Measurements from ENCODE around the gene DYNC1H1. TPM values are rescaled to one million over a fixed set of nuclear protein-coding genes. Genes with fewer than 3 reads are reported as not detected.

The DYNC1H1 gene
- total and polyA plus RNA-seq, 2 experiments from 2014 or later, result 158 to 434 TPM

DNA sequence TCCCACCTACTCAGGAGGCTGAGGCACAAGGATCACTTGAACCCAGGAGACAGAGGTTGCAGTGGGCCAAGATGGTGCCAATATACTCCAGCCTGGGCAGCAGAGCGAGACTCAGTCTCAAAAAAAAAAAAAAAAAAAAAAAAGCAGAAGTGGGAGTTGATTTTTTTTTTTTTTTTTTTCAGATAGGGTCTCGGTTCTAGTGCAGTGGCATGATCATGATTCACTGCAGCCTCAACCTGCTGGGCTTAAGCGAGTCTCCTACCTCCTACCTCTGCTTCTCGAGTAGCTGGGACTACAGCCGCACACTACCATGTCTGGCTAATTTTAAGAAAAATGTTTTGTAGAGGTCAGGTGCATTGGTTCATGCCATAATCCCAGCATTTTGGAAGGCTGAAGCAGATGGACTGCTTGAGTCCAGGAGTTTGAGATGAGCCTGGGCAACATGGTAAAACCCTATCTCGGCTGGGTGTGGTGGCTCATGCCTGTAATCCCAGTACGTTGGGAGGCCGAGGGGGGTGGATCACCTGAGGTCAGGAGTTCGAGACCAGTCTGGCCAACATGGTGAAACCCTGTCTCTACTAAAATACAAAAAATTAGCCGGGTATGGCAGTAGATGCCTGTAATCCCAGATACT is 138.8 kb downstream of the DYNC1H1 start:
- Histone ChIP-seq H3K27ac (no peak overlapping the region), H3K9me3 (ENCODE audit: low read depth) (no peaks in the 10 kb centered on the region), H3K27me3 (no peaks in the 10 kb centered on the region), H3K4me3 (no peak overlapping the region), H3K4me1 (ENCODE audit: low read depth) (no peaks in the 10 kb centered on the region), H3K36me3 (no peaks in the 10 kb centered on the region)
- TF ChIP-seq, protein P1, sequence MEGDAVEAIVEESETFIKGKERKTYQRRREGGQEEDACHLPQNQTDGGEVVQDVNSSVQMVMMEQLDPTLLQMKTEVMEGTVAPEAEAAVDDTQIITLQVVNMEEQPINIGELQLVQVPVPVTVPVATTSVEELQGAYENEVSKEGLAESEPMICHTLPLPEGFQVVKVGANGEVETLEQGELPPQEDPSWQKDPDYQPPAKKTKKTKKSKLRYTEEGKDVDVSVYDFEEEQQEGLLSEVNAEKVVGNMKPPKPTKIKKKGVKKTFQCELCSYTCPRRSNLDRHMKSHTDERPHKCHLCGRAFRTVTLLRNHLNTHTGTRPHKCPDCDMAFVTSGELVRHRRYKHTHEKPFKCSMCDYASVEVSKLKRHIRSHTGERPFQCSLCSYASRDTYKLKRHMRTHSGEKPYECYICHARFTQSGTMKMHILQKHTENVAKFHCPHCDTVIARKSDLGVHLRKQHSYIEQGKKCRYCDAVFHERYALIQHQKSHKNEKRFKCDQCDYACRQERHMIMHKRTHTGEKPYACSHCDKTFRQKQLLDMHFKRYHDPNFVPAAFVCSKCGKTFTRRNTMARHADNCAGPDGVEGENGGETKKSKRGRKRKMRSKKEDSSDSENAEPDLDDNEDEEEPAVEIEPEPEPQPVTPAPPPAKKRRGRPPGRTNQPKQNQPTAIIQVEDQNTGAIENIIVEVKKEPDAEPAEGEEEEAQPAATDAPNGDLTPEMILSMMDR (IDR thresholded peaks at IDR 0.05; ENCODE audit: low read depth, low read length), result no peak
- DNase-seq (ENCODE audit: low read depth in 1 of 2, low spot score in 1 of 2), result no peak

DNA sequence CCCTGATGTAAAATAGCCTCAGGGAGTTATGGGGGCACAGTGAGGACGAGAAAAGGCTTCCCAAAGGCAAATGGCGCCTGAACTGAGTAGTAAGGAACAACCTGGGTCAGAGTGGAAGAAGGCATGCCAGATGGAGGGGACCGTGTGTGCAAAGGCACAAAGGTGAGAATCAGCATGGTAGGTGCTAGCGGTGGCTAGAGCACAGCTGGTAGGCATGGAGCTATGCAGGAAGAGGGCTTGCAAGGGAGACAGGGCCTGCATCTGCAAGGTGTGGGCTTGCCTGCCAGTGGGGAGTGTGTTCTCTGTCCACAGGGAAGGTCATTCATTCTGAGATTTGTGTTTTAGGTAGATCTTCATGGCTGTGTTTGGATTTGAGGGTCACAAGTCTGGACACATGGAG is 141.0 kb downstream of the DYNC1H1 start:
- no peaks in the 10 kb centered on the region for H3K4me1 ChIP-seq (ENCODE audit: low read depth)
- no peak overlapping the region for H3K4me3 ChIP-seq
- H3K27me3 ChIP-seq, result no peaks in the 10 kb centered on the region
- TF ChIP-seq, protein P1 (IDR thresholded peaks at IDR 0.05; ENCODE audit: low read depth, low read length), result no peak
- DNase-seq (ENCODE audit: low read depth in 1 of 2, low spot score in 1 of 2), result no peak
- no peaks in the 10 kb centered on the region for H3K9me3 ChIP-seq (ENCODE audit: low read depth)
- no peaks in the 10 kb centered on the region for H3K36me3 ChIP-seq
- H3K27ac ChIP-seq, result no peak overlapping the region

Other genes with a start within 250 kb of the DYNC1H1 start
- gene PPP2R5C, start 202.9 kb upstream of the DYNC1H1 start, total RNA-seq, result 53.7 and 84.9 TPM in 2 replicates
- gene PPP2R5C, start 202.9 kb upstream of the DYNC1H1 start, polyA plus RNA-seq, result 60.4 and 78.8 TPM in 2 replicates
- 142 and 269 TPM in 2 replicates for gene HSP90AA1, start 122.5 kb downstream of the DYNC1H1 start, total RNA-seq
- 598 and 1,021 TPM in 2 replicates for gene HSP90AA1, start 122.5 kb downstream of the DYNC1H1 start, polyA plus RNA-seq
- 20.5 and 24.0 TPM in 2 replicates for gene WDR20, start 175.3 kb downstream of the DYNC1H1 start, total RNA-seq
- 25.6 and 27.0 TPM in 2 replicates for gene WDR20, start 175.3 kb downstream of the DYNC1H1 start, polyA plus RNA-seq